SU-DHL-6 (cell line): ENCODE data around the gene POLR2C.

Experiments used
- H2AFZ ChIP-seq: fragments of 200-600 bp; sonication (generic); 2 replicates; pipeline ENCODE4 v1.6.1; 2014; ENCODE audit warnings: low read depth, mild to moderate bottlenecking, moderate library complexity, mixed read lengths, antibody characterized with exemption, low read length; ENCODE audit not compliant: severe bottlenecking
- H3F3A ChIP-seq: fragments of 200-600 bp; shearing (Covaris generic); 2 replicates; pipeline ENCODE4 v1.6.0; 2016; ENCODE audit warnings: antibody characterized with exemption, mild to moderate bottlenecking; ENCODE audit not compliant: insufficient read depth
- H3K27ac ChIP-seq: fragments of 200-600 bp; sonication (generic); 2 replicates; pipeline ENCODE4 v1.5.1; 2016; ENCODE audit warnings: low read depth, mild to moderate bottlenecking, low read length, moderate library complexity, mixed read lengths
- H3K27me3 ChIP-seq: fragments of 200-600 bp; sonication (generic), shearing (Covaris generic); 2 replicates; pipeline ENCODE4 v1.6.0; 2014; ENCODE audit warnings: mild to moderate bottlenecking, low read length
- H3K36me3 ChIP-seq: fragments of 200-600 bp; sonication (generic); 2 replicates; pipeline ENCODE4 v1.6.1; 2014; ENCODE audit warnings: mild to moderate bottlenecking, low read length, mixed read lengths
- H3K4me2 ChIP-seq: fragments of 300-600, 200-600 bp; shearing (Covaris generic), sonication (generic); 2 replicates; pipeline ENCODE4 v1.6.0; 2014; ENCODE audit warnings: low read length, low read depth, mild to moderate bottlenecking; ENCODE audit not compliant: poor library complexity, severe bottlenecking
- H3K4me3 ChIP-seq: fragments of 200-600 bp; sonication (generic); 2 replicates; pipeline ENCODE4 v1.5.1; 2014; ENCODE audit warnings: antibody characterized with exemption, low read length, mild to moderate bottlenecking, mixed read lengths; ENCODE audit not compliant: insufficient read depth, poor library complexity, severe bottlenecking
- H3K79me2 ChIP-seq: fragments of 200-600 bp; sonication (generic); 2 replicates; pipeline ENCODE4 v1.6.1; 2014; ENCODE audit warnings: mild to moderate bottlenecking, low read length, moderate library complexity; ENCODE audit not compliant: insufficient read depth
- H3K9ac ChIP-seq: fragments of 200-600 bp; sonication (generic); 2 replicates; pipeline ENCODE4 v1.7.0; 2014; ENCODE audit warnings: mild to moderate bottlenecking, low read length
- H3K9me2 ChIP-seq: fragments of 200-600 bp; sonication (generic); replicated peaks from 2 replicates; pipeline ENCODE4 v1.6.1; 2014; ENCODE audit warnings: low read length; ENCODE audit not compliant: insufficient read depth
- H3K9me3 ChIP-seq: fragments of 200-600 bp; sonication (generic); 2 replicates; pipeline ENCODE4 v1.6.1; 2014; ENCODE audit warnings: low read length, mixed read lengths; ENCODE audit not compliant: insufficient read depth
- H4K20me1 ChIP-seq: fragments of 200-600 bp; sonication (generic); 2 replicates; pipeline ENCODE4 v1.6.1; 2014; ENCODE audit warnings: low read depth, mild to moderate bottlenecking, antibody characterized with exemption, low read length, moderate library complexity, mixed read lengths
- EZH2phosphoT487 ChIP-seq: fragments of 200-600 bp; sonication (generic), shearing (Covaris generic); conservative IDR thresholded peaks from 2 replicates; pipeline ENCODE4 v1.6.1; 2018; ENCODE audit warnings: mild to moderate bottlenecking, antibody characterized with exemption, low read length, moderate library complexity, mixed read lengths
- TF ChIP-seq, protein P1 (sequence below): fragments of 200-600 bp; sonication (generic); IDR thresholded peaks from one replicate; pipeline ENCODE4 v1.5.1; 2017; ENCODE audit warnings: antibody characterized with exemption, mild to moderate bottlenecking, low read length, moderate library complexity; ENCODE audit not compliant: insufficient read depth, poor library complexity, severe bottlenecking

POLR2C gene

DNA sequence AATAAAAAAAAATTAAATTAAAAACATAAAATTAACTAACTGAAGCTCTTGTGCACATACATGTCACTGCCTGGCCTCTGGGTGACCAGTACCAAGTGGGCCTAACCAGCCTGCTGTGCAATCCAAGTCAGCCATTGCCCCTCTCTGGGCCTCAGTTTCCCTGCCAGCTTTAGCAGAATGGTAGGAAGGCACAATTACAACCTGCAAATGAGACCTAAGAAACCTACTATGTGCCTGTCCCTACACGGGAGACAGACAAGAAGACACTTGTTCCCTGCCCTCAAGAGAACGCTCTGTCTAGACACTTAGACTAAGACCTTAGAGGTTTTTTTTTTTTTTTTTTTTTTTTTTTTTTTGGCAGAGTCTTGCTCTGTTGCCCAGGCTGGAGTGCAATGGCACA is 17.0 kb upstream of the POLR2C start:
- Histone ChIP-seq H3K4me2 (no peak overlapping the region), H3K9me2 (no peaks in the 10 kb centered on the region), H3K79me2 (peaks cover 61% of the 10 kb centered on the region), H4K20me1 (no peaks in the 10 kb centered on the region), H2AFZ (no peak overlapping the region), H3F3A (0 out of 2 replicates have a peak, but pooled peaks cover 6% of the 10 kb centered on the region), H3K27ac (no peak overlapping the region), H3K9ac (no peak overlapping the region), H3K27me3 (no peaks in the 10 kb centered on the region), H3K36me3 (peaks cover 14% of the 10 kb centered on the region), H3K4me3 (no peak overlapping the region), H3K9me3 (peaks cover 6% of the 10 kb centered on the region)
- TF ChIP-seq EZH2phosphoT487, result no peak
- TF ChIP-seq, protein P1, sequence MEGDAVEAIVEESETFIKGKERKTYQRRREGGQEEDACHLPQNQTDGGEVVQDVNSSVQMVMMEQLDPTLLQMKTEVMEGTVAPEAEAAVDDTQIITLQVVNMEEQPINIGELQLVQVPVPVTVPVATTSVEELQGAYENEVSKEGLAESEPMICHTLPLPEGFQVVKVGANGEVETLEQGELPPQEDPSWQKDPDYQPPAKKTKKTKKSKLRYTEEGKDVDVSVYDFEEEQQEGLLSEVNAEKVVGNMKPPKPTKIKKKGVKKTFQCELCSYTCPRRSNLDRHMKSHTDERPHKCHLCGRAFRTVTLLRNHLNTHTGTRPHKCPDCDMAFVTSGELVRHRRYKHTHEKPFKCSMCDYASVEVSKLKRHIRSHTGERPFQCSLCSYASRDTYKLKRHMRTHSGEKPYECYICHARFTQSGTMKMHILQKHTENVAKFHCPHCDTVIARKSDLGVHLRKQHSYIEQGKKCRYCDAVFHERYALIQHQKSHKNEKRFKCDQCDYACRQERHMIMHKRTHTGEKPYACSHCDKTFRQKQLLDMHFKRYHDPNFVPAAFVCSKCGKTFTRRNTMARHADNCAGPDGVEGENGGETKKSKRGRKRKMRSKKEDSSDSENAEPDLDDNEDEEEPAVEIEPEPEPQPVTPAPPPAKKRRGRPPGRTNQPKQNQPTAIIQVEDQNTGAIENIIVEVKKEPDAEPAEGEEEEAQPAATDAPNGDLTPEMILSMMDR, result no peak

DNA sequence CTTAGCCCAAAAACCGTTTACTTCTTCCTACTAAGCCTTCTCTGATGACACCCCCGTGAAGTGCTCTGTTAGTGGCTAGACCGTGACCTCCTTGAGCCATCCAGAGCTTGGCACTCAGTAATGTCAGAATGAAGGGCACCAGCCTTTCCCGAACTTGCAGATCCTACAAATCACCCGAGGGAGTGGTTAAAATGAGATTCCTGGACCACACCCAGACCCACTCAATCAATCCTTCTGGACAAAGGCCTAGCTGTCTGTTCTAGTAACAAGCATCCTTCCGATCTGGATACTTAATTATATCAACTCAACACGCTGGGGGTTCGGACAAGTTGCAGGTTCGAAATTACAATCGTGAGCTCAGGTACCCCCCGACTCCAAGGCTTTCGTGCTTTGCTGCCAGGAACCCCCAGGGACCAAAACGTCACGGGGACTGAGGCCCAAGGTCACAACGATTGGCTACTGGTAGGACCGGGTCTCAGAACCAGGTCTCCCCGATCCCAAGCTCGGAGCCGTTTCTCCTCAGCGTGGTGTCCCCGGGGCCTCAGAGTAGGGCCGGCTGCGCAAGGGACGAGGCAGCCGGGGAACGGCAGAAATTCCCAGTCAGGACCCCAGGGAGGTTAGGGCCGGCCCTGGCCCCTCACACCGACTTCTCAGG is 15.8 kb upstream of the POLR2C start:
- TF ChIP-seq EZH2phosphoT487, result no peak
- TF ChIP-seq, protein P1, result no peak
- Histone ChIP-seq H3K27ac (peak overlapping the region; percentile 46), H3K9me3 (no peaks in the 10 kb centered on the region), H3K36me3 (peaks cover 3% of the 10 kb centered on the region; the same call in 1 of the 2 replicates), H3K4me3 (peak overlapping the region; percentile 92), H3K9me2 (no peaks in the 10 kb centered on the region), H2AFZ (peak overlapping the region; percentile 82), H3F3A (0 out of 2 replicates have a peak, but pooled peaks cover 6% of the 10 kb centered on the region), H3K4me2 (peak overlapping the region; percentile 95), H3K27me3 (no peaks in the 10 kb centered on the region), H3K79me2 (peaks cover 50% of the 10 kb centered on the region), H3K9ac (peak overlapping the region; percentile 98), H4K20me1 (no peaks in the 10 kb centered on the region)

DNA sequence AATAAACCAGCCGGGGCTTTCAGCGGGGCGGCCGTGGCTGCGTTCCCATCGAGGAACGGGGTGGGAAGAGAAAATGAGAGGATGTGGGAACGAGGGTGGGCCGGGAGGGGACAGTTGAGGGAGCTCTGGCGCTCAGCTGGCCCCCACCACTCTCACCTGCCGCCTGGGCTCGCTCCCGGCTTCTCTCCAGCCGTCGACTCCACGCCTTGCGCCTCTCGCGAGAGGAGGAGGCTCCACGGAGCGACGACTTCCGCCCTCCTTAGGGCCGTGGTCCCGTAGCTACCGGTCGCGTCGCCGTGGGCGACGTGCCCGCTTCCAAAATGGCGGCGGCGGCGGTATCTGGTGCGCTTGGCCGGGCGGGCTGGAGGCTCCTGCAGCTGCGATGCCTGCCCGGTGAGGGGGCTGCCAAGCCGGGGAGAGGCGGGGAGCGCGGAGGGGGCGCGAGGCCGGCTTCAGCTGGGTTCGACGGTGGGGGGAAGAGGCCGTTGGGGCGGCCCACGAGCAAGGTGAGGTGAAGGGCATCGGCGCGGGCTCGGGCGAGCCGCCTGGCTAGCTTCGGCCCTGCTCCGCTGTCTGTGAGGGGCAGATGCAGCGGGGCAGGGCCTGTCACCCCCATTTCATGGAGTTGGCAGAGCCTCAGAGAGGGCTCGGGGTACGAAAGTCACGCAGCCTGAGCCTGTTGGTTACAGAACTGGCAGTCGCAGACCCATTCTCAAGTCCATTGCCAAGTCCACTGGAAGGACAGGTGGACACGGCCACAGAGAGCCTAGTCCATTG is 15.1 kb upstream of the POLR2C start, which contains the start of the genes CIAPIN1 and COQ9:
TSS of gene CIAPIN1 (minus strand) at position 200 of the 777 bp plus-strand sequence. CDS start 6,457 bp downstream, outside the sequence.
TSS of gene COQ9 (plus strand) at position 294 of the 777 bp plus-strand sequence. CDS start at position 321, 27 bp downstream.
- peak within 1 kb of the TSS; percentile 98 for H3K9ac ChIP-seq
- no peaks in the 10 kb centered on the region for H3K36me3 ChIP-seq
- peak within 1 kb of the TSS; percentile 82 for H2AFZ ChIP-seq
- TF ChIP-seq, protein P1, result no peak
- no peak for TF ChIP-seq EZH2phosphoT487
- H3F3A ChIP-seq, result 0 out of 2 replicates have a peak, but pooled peaks cover 6% of the 10 kb centered on the region
- no peaks in the 10 kb centered on the region for H4K20me1 ChIP-seq
- no peaks in the 10 kb centered on the region for H3K9me2 ChIP-seq
- peak within 1 kb of the TSS; percentile 92 for H3K4me3 ChIP-seq
- peaks cover 46% of the 10 kb centered on the region for H3K79me2 ChIP-seq
- H3K4me2 ChIP-seq, result peak within 1 kb of the TSS; percentile 95
- no peaks in the 10 kb centered on the region for H3K9me3 ChIP-seq
- peak within 1 kb of the TSS; percentile 50 for H3K27ac ChIP-seq
- H3K27me3 ChIP-seq, result no peaks in the 10 kb centered on the region
